Fibroblast of pulmonary artery (primary cell): ENCODE data around the gene TTF1.

Source experiments
- DNase-seq: peaks from one replicate; pipeline ENCODE4 v3.0.0-alpha.2; 2010; ENCODE audit warnings: low read depth
- H3K4me3 ChIP-seq: replicated peaks from 2 replicates; pipeline ENCODE4 v1.5.1; 2011; ENCODE audit warnings: low read depth, mild to moderate bottlenecking, control low read depth, low read length, moderate library complexity
- CTCF ChIP-seq: IDR thresholded peaks from 2 replicates; pipeline ENCODE4 v1.5.1; 2011; ENCODE audit warnings: mild to moderate bottlenecking, control low read depth, low read length, inconsistent platforms; ENCODE audit errors: missing control alignments

Gene TTF1

DNA sequence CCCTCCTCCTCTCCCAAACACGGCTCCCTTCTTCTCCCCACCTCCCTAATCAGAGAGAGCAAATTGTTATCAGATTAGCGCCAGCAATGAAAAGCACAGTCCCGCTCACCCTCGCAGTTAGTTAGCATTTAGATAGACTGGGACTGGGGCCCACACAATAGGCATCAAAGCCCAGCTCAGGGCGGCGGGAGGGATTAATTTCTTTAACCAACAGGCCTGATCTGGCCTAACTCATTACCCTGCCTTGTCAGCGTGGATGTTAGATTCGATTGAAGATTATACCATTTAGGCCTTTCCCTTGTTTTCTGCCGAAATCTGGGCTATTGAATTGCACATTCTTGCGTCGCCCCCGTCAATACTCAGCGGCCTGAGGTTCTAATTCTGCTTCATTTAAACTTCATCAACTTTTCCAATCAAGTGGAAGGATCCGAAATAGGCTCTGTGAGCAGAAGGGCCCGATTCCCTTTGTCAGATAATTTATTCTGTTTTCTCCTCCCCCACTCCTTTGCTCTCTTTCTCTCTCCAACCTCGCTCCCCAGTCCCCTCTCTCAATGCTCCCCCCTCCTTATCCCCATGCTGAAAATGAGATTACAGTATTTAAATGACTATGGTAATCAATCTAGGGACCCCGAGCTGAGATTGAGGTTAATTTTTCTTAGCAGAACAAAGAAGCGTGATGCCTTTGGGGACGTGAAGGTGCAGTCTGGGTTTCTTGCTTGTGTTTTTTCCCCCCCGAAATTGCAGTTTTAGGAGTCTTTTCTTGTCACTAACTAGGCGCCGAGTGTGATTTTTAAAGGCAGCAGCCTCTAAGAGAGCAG, 18.4 kb upstream of the TTF1 start:
- DNase-seq, result no peak
- TF ChIP-seq CTCF, result no peak
- no peak overlapping the region for H3K4me3 ChIP-seq

DNA sequence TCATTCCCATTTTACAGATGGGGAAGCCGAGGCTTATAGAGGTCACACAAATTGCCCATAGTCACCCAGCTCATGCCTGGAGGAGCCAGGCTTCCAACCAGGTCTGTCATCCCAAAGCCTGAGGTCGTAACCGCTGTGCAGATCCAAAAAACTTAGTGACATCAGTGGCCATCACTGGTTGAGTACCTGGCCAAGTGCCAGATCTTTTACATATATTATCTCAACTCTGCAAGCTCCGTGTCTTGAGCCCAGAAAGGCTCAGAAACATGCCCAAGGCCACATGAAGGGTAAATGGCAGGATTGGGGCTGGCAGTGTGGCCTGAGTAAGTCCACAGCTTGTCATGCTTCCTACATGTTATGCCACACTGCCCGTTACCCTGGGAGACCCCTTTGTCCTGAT, 16.9 kb upstream of the TTF1 start:
- TF ChIP-seq CTCF, result no peak
- no peak for DNase-seq
- H3K4me3 ChIP-seq, result no peak overlapping the region

GRCh38 chr9:132422574-132422973, 15.9 kb upstream of the TTF1 start:
- H3K4me3 ChIP-seq, result no peak overlapping the region
- no peak for DNase-seq
- no peak for TF ChIP-seq CTCF

GRCh38 chr9:132418726-132419363, 12.2 kb upstream of the TTF1 start:
- no peak overlapping the region for H3K4me3 ChIP-seq
- DNase-seq, result no peak
- no peak for TF ChIP-seq CTCF

DNA sequence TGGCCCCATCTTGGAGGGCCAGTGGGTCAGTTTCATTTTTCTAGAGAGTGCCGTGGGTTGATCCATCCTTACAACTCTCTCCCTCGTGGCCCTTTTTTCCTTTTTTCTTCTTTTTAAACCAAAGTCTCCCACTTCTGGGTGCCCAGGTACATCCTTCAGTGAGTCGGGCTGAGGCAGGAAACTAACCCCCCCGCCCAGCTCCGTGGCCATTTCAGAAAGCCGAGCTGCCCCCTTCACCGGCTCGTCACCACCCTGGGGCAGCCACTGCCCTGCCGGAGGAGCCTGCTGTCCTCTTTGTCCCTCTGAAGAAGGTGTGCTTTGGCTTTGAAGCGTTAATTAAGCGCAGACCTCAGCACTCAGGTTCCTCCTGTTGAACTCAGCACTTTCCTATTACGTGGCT, 8.5 kb upstream of the TTF1 start:
- no peak overlapping the region for H3K4me3 ChIP-seq
- no peak for TF ChIP-seq CTCF
- no peak for DNase-seq

DNA sequence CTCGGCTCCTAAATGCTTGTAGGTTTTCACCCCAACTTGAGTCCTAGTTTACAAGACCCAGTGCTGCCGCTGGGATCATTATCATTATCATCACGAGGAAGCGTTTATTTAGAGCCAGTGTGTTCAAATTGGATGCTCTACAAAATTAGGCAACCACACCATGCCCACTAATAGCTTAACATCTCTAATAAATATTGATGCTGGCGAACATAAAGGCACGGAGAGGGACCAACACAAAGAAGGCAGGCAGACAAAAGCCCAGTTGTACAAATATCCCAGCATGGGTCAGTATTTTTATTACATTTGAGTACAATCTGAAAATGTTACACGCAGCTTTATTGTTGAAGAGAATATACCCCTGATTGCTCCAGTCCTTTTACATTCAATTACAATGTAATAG, 8.1 kb upstream of the TTF1 start:
- no peak for DNase-seq
- no peak for TF ChIP-seq CTCF

More for the DNA sequence above, 8.1 kb upstream of the TTF1 start:
- H3K4me3 ChIP-seq, result no peak overlapping the region
